Endodermal cell (in vitro differentiated cells): ENCODE data around the gene MYO5B. TPM values are rescaled to one million over a fixed set of nuclear protein-coding genes. Genes with fewer than 3 reads are reported as not detected.

Source experiments
- DNase-seq: peaks from one replicate; pipeline ENCODE4 v3.0.0-alpha.2; 2017
- H3K27ac ChIP-seq: 2 replicates; pipeline ENCODE4 v1.5.1; 2013; ENCODE audit warnings: mild to moderate bottlenecking, low read depth, low read length, moderate library complexity
- H3K27me3 ChIP-seq: 2 replicates; pipeline ENCODE4 v1.6.1; 2013; ENCODE audit warnings: mild to moderate bottlenecking, low read length, moderate library complexity; ENCODE audit not compliant: insufficient read depth, control insufficient read depth, poor library complexity, severe bottlenecking
- H3K36me3 ChIP-seq: 2 replicates; pipeline ENCODE4 v1.7.0; 2013; ENCODE audit warnings: mild to moderate bottlenecking, low read length, moderate library complexity; ENCODE audit not compliant: control insufficient read depth, insufficient read depth
- H3K4me1 ChIP-seq: one replicate; pipeline ENCODE4 v1.7.0; 2013; ENCODE audit warnings: low read length; ENCODE audit not compliant: control insufficient read depth, insufficient read depth
- H3K4me3 ChIP-seq: 2 replicates; pipeline ENCODE4 v1.5.1; 2013; ENCODE audit warnings: mild to moderate bottlenecking, low read length, moderate library complexity
- H3K9ac ChIP-seq: 2 replicates; pipeline ENCODE4 v1.6.1; 2013; ENCODE audit warnings: mild to moderate bottlenecking, low read length, moderate library complexity; ENCODE audit not compliant: poor library complexity, severe bottlenecking; ENCODE audit errors: extremely low read depth
- H3K9me3 ChIP-seq: 2 replicates; pipeline ENCODE4 v1.6.1; 2013; ENCODE audit warnings: mild to moderate bottlenecking, low read length, moderate library complexity; ENCODE audit not compliant: control insufficient read depth
- H3K27ac Mint-ChIP-seq: 2 replicates; pipeline ENCODE4 v1.8.0; 2020; ENCODE audit warnings: mixed read lengths
- H3K27me3 Mint-ChIP-seq: 2 replicates; pipeline ENCODE4 v1.8.0; 2021; ENCODE audit warnings: mild to moderate bottlenecking, mixed read lengths; ENCODE audit not compliant: insufficient read depth
- H3K36me3 Mint-ChIP-seq: 2 replicates; pipeline ENCODE4 v1.8.0; 2020; ENCODE audit warnings: low read depth, mixed read lengths
- H3K4me1 Mint-ChIP-seq: 2 replicates; pipeline ENCODE4 v1.8.0; 2020; ENCODE audit warnings: mixed read lengths
- H3K4me3 Mint-ChIP-seq: 2 replicates; pipeline ENCODE4 v1.8.0; 2020; ENCODE audit warnings: mild to moderate bottlenecking, moderate library complexity, mixed read lengths
- H3K9me3 Mint-ChIP-seq: 2 replicates; pipeline ENCODE4 v1.8.0; 2020; ENCODE audit warnings: mild to moderate bottlenecking, mixed read lengths
- CTCF ChIP-seq: fragments of 200-600 bp; sonication (generic); conservative IDR thresholded peaks from 2 replicates; pipeline ENCODE4 v1.5.0; 2021; ENCODE audit warnings: antibody characterized with exemption, mild to moderate bottlenecking
- WGBS, 2 experiments: methylation state at CpG; one replicate each; pipeline versions ENCODE4 v1.1.5 to v1.1.7; 2013; ENCODE audit warnings: missing lambda C conversion rate in 2 of 2, mixed read lengths in 1 of 2; ENCODE audit not compliant: insufficient coverage in 1 of 2, insufficient read length in 1 of 2; 5-methylcytosine and 5-hydroxymethylcytosine counted together
- total RNA-seq, 2 donors: library from RNA; stranded (reverse); fragmentation: NEBNext Ultra II Directional in 1 of 2; extraction: Animal tissue kit (Norgen Biotek cat#: 25700) in 1 of 2; gene quantifications; 2 replicates in 1 of 2; 3 replicates in 1 of 2; pipeline ENCODE4 v1.2.1, GENCODE V29; 2021

Gene MYO5B
- total RNA-seq, 2 donors from 2014 or later = 12.2 to 16.8 TPM

- Histone ChIP-seq H3K27me3 (peaks cover 38% of the 10 kb centered on the region), H3K4me3 (no peak overlapping the region), H3K36me3 (no peaks in the 10 kb centered on the region), H3K9ac (no peak overlapping the region), H3K27ac (no peak overlapping the region), H3K4me1 (peaks cover 27% of the 10 kb centered on the region), H3K9me3 (no peaks in the 10 kb centered on the region)
- TF ChIP-seq CTCF = no peak
- Mint-ChIP-seq H3K36me3 (peaks cover 11% of the 10 kb centered on the region), H3K9me3 (no peaks in the 10 kb centered on the region), H3K4me1 (peaks cover 48% of the 10 kb centered on the region), H3K4me3 (no peak overlapping the region), H3K27ac (peak overlapping the region; percentile 46), H3K27me3 (peaks cover 95% of the 10 kb centered on the region)
- WGBS, 2 experiments = 74 to 85% methylated on average over 4 of the region's 4 CpGs
- peak; percentile 73 for DNase-seq
Observed at GRCh38 chr18:49904871-49905555, 289.9 kb downstream of the MYO5B start.

GRCh38 chr18:49901862-49902340 lies 293.0 kb downstream of the MYO5B start:
- H3K27ac ChIP-seq = no peak overlapping the region

GRCh38 chr18:49899657-49900330 lies 295.2 kb downstream of the MYO5B start:
- H3K4me3 Mint-ChIP-seq = no peak overlapping the region
- H3K9ac ChIP-seq = no peak overlapping the region
- no peak for DNase-seq

More at GRCh38 chr18:49901862-49902340, 293.0 kb downstream of the MYO5B start:
- H3K4me3 ChIP-seq = no peak overlapping the region
- Mint-ChIP-seq H3K27ac (no peak overlapping the region), H3K4me1 (peaks cover 26% of the 10 kb centered on the region), H3K27me3 (peaks cover 69% of the 10 kb centered on the region), H3K4me3 (no peak overlapping the region), H3K9me3 (no peaks in the 10 kb centered on the region), H3K36me3 (peaks cover 11% of the 10 kb centered on the region)
- H3K27me3 ChIP-seq = peaks cover 20% of the 10 kb centered on the region
- 91 to 93% methylated on average over 4 to 6 of the region's 6 CpGs for WGBS, 2 experiments
- H3K9ac ChIP-seq = no peak overlapping the region
- no peak for TF ChIP-seq CTCF
- no peak for DNase-seq
- no peaks in the 10 kb centered on the region for H3K9me3 ChIP-seq
- H3K36me3 ChIP-seq = no peaks in the 10 kb centered on the region
- H3K4me1 ChIP-seq = peaks cover 11% of the 10 kb centered on the region

More at GRCh38 chr18:49899657-49900330, 295.2 kb downstream of the MYO5B start:
- peaks cover 34% of the 10 kb centered on the region for H3K4me1 Mint-ChIP-seq
- no peaks in the 10 kb centered on the region for H3K9me3 Mint-ChIP-seq
- Histone ChIP-seq H3K27ac (no peak overlapping the region), H3K9me3 (no peaks in the 10 kb centered on the region), H3K4me1 (peaks cover 11% of the 10 kb centered on the region), H3K27me3 (peaks cover 20% of the 10 kb centered on the region), H3K36me3 (no peaks in the 10 kb centered on the region), H3K4me3 (no peak overlapping the region)
- WGBS, 2 experiments = 91 to 92% methylated on average over 3 to 5 of the region's 5 CpGs
- H3K27me3 Mint-ChIP-seq = peaks cover 65% of the 10 kb centered on the region
- peaks cover 11% of the 10 kb centered on the region for H3K36me3 Mint-ChIP-seq
- peak; percentile 53 for TF ChIP-seq CTCF
- no peak overlapping the region for H3K27ac Mint-ChIP-seq
